ENCODE results near the gene RELA.

DNA sequence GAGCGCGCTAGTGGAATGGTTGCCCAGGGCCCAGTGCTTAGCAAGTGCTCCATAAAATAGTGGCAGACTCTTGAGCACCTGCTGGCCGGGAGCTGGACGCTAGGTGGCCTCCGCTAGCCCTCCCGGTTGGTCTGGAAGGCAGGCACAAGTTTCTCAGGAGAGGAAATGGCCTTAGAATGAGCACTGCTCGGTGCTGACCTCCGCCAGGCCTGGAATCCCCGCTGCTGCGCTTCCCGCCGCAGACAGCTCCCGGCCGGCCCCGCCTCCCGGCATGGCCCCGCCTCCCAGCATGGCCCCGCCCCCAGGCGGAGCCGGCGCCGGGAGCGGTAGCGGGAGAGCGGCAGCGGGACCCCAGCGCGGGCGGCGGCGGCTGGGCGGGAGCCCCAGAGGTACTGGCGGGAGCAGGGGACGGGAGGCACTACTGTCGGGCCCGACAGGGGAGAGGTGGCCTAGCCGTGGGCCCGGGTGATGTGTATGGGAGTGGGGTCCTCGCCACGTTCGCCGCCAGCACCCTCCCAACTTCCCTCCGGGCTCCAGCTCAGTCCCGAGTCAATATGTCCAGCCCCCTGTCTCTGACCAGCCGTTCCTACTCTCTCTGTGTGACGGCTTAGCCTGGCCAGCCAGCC lies 24.8 kb downstream of the RELA start, which contains the start of gene SIPA1:
- TF ChIP-seq POLR2AphosphoS5 (IDR thresholded peaks at IDR 0.05; ENCODE audit: low read depth, low read length), result peak; percentile 55
- TF ChIP-seq, protein P1, sequence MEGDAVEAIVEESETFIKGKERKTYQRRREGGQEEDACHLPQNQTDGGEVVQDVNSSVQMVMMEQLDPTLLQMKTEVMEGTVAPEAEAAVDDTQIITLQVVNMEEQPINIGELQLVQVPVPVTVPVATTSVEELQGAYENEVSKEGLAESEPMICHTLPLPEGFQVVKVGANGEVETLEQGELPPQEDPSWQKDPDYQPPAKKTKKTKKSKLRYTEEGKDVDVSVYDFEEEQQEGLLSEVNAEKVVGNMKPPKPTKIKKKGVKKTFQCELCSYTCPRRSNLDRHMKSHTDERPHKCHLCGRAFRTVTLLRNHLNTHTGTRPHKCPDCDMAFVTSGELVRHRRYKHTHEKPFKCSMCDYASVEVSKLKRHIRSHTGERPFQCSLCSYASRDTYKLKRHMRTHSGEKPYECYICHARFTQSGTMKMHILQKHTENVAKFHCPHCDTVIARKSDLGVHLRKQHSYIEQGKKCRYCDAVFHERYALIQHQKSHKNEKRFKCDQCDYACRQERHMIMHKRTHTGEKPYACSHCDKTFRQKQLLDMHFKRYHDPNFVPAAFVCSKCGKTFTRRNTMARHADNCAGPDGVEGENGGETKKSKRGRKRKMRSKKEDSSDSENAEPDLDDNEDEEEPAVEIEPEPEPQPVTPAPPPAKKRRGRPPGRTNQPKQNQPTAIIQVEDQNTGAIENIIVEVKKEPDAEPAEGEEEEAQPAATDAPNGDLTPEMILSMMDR (IDR thresholded peaks at IDR 0.05), result peak; percentile 56
- TF ChIP-seq, protein P2, sequence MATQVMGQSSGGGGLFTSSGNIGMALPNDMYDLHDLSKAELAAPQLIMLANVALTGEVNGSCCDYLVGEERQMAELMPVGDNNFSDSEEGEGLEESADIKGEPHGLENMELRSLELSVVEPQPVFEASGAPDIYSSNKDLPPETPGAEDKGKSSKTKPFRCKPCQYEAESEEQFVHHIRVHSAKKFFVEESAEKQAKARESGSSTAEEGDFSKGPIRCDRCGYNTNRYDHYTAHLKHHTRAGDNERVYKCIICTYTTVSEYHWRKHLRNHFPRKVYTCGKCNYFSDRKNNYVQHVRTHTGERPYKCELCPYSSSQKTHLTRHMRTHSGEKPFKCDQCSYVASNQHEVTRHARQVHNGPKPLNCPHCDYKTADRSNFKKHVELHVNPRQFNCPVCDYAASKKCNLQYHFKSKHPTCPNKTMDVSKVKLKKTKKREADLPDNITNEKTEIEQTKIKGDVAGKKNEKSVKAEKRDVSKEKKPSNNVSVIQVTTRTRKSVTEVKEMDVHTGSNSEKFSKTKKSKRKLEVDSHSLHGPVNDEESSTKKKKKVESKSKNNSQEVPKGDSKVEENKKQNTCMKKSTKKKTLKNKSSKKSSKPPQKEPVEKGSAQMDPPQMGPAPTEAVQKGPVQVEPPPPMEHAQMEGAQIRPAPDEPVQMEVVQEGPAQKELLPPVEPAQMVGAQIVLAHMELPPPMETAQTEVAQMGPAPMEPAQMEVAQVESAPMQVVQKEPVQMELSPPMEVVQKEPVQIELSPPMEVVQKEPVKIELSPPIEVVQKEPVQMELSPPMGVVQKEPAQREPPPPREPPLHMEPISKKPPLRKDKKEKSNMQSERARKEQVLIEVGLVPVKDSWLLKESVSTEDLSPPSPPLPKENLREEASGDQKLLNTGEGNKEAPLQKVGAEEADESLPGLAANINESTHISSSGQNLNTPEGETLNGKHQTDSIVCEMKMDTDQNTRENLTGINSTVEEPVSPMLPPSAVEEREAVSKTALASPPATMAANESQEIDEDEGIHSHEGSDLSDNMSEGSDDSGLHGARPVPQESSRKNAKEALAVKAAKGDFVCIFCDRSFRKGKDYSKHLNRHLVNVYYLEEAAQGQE (IDR thresholded peaks at IDR 0.05; ENCODE audit: low read depth, low read length), result no peak
- TF ChIP-seq SMC3 (IDR thresholded peaks at IDR 0.05; ENCODE audit: low read depth, low read length), result peak; percentile 39
- no peak for TF ChIP-seq EP300 (IDR thresholded peaks at IDR 0.05; ENCODE audit: borderline replicate concordance in 1 of 2, low read depth in 1 of 2, low read length in 1 of 2)
- no peak for TF ChIP-seq EZH2phosphoT487 (IDR thresholded peaks at IDR 0.05; ENCODE audit: borderline replicate concordance, low read depth)
- peak; percentile 17; the same call in 1 of the 2 replicates for TF ChIP-seq NRF1 (IDR thresholded peaks at IDR 0.05; ENCODE audit: low read depth, low read length)
